ENCODE measurements around the gene CHAC1. TPM values are rescaled to one million over a fixed set of nuclear protein-coding genes. Genes with fewer than 3 reads are reported as not detected.

Gene CHAC1
- total and polyA plus RNA-seq, 2 donors (not counting 1 experiment from before 2014, with no cell fraction given), result 7.5 to 62.6 TPM

GRCh38 chr15:40963201-40963600 lies 9.9 kb downstream of the CHAC1 start:
- no peaks in the 10 kb centered on the region for H4K20me1 ChIP-seq (ENCODE audit: control insufficient read depth, extremely low read depth, insufficient read depth, low read length)
- no peak overlapping the region for H3K9ac ChIP-seq (ENCODE audit: insufficient read depth, low read length)
- TF ChIP-seq EZH2 (IDR thresholded peaks at IDR 0.05; ENCODE audit: low read length, missing control alignments) (no peak), CTCF (conservative IDR thresholded peaks at IDR 0.05 in 1 of 2, IDR thresholded peaks at IDR 0.05 in 1 of 2; ENCODE audit: low read depth in 1 of 2, low read length in 2 of 2) (no peak)
- no peaks in the 10 kb centered on the region for H3K79me2 ChIP-seq (ENCODE audit: control insufficient read depth, insufficient read depth, low read length)
- H3K27ac ChIP-seq (ENCODE audit: insufficient read depth, low read length), result no peak overlapping the region
- no peaks in the 10 kb centered on the region for H3K9me3 ChIP-seq (ENCODE audit: control insufficient read depth, insufficient read depth, low read depth, low read length)
- no peak overlapping the region for H3K4me2 ChIP-seq (ENCODE audit: extremely low read depth, insufficient read depth, low read length)
- no peaks in the 10 kb centered on the region for H3K36me3 ChIP-seq (ENCODE audit: control insufficient read depth, insufficient read depth, low read length)
- no peak overlapping the region for H3K4me3 ChIP-seq (replicated peaks in 1 of 4; ENCODE audit: control extremely low read depth in 1 of 4, insufficient read depth in 1 of 4, low read depth in 3 of 4, low read length in 4 of 4)
- no peak for DNase-seq (ENCODE audit: low read depth in 2 of 2)
- H2AFZ ChIP-seq (ENCODE audit: low read length), result no peak overlapping the region
- no peaks in the 10 kb centered on the region for H3K27me3 ChIP-seq (ENCODE audit: control insufficient read depth, insufficient read depth, low read length)
- peaks cover 2% of the 10 kb centered on the region for H3K4me1 ChIP-seq (ENCODE audit: control insufficient read depth, extremely low read depth, insufficient read depth, low read length)

DNA sequence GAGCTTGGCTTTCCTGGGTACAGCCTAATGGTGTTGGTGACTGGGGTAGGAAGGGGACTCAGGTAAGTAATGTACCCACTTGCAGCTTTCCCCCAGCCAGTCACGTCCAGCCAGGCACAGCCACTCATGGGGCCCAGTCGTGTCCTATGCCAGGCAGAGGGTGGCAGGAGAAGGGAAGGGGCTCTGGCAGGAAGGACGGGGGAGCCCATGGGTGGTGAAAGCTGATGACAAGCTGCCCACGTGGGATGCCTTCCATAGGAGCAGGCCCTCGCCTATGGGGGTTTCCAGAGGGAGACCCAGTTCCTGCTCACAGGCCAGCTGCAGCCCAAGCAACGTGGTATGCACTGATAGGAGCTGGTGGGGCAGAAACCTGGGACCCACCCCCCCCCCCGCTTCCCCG lies 10.7 kb downstream of the CHAC1 start:
- TF ChIP-seq CTCF (conservative IDR thresholded peaks at IDR 0.05 in 1 of 2, IDR thresholded peaks at IDR 0.05 in 1 of 2; ENCODE audit: low read depth in 1 of 2, low read length in 2 of 2), result no peak
- no peak for TF ChIP-seq EZH2 (IDR thresholded peaks at IDR 0.05; ENCODE audit: low read length, missing control alignments)

DNA sequence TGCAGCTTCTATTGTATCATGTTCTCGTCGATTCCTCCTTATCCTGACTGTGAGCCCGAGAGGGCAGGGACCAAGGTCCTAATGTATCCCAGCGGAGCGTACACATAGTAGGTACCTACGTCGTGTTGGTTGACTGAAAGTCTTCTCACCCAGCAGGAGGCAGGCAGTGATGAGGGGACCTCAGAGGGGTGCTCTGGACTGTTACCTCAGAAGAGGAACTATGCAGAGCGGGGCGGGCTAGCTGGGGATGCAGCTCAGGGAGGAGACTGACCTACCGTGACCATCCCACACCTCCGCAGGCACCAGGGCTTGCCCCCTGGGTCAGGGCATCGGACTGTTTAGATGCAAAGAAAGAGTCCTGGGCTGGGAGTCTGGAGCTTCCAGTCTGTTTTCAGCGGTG lies 11.4 kb downstream of the CHAC1 start:
- H3K4me2 ChIP-seq (ENCODE audit: extremely low read depth, insufficient read depth, low read length), result no peak overlapping the region
- TF ChIP-seq CTCF (conservative IDR thresholded peaks at IDR 0.05 in 1 of 2, IDR thresholded peaks at IDR 0.05 in 1 of 2; ENCODE audit: low read depth in 1 of 2, low read length in 2 of 2) (no peak), EZH2 (IDR thresholded peaks at IDR 0.05; ENCODE audit: low read length, missing control alignments) (no peak)
- no peak overlapping the region for H3K4me3 ChIP-seq (replicated peaks in 1 of 4; ENCODE audit: control extremely low read depth in 1 of 4, insufficient read depth in 1 of 4, low read depth in 3 of 4, low read length in 4 of 4)
- H3K36me3 ChIP-seq (ENCODE audit: control insufficient read depth, insufficient read depth, low read length), result no peaks in the 10 kb centered on the region
- DNase-seq (ENCODE audit: low read depth in 2 of 2), result no peak
- H3K79me2 ChIP-seq (ENCODE audit: control insufficient read depth, insufficient read depth, low read length), result no peaks in the 10 kb centered on the region
- H3K9ac ChIP-seq (ENCODE audit: insufficient read depth, low read length), result no peak overlapping the region
- no peak overlapping the region for H3K27ac ChIP-seq (ENCODE audit: insufficient read depth, low read length)
- peaks cover 2% of the 10 kb centered on the region for H3K4me1 ChIP-seq (ENCODE audit: control insufficient read depth, extremely low read depth, insufficient read depth, low read length)
- no peaks in the 10 kb centered on the region for H4K20me1 ChIP-seq (ENCODE audit: control insufficient read depth, extremely low read depth, insufficient read depth, low read length)
- H2AFZ ChIP-seq (ENCODE audit: low read length), result no peak overlapping the region
- no peaks in the 10 kb centered on the region for H3K9me3 ChIP-seq (ENCODE audit: control insufficient read depth, insufficient read depth, low read depth, low read length)
- no peaks in the 10 kb centered on the region for H3K27me3 ChIP-seq (ENCODE audit: control insufficient read depth, insufficient read depth, low read length)

More for the DNA sequence above, 10.7 kb downstream of the CHAC1 start:
- Histone ChIP-seq H3K9me3 (ENCODE audit: control insufficient read depth, insufficient read depth, low read depth, low read length) (no peaks in the 10 kb centered on the region), H3K36me3 (ENCODE audit: control insufficient read depth, insufficient read depth, low read length) (no peaks in the 10 kb centered on the region), H3K4me2 (ENCODE audit: extremely low read depth, insufficient read depth, low read length) (no peak overlapping the region), H3K4me3 (replicated peaks in 1 of 4; ENCODE audit: control extremely low read depth in 1 of 4, insufficient read depth in 1 of 4, low read depth in 3 of 4, low read length in 4 of 4) (no peak overlapping the region), H4K20me1 (ENCODE audit: control insufficient read depth, extremely low read depth, insufficient read depth, low read length) (no peaks in the 10 kb centered on the region), H3K27me3 (ENCODE audit: control insufficient read depth, insufficient read depth, low read length) (no peaks in the 10 kb centered on the region), H3K27ac (ENCODE audit: insufficient read depth, low read length) (no peak overlapping the region), H3K4me1 (ENCODE audit: control insufficient read depth, extremely low read depth, insufficient read depth, low read length) (peaks cover 2% of the 10 kb centered on the region), H2AFZ (ENCODE audit: low read length) (no peak overlapping the region), H3K9ac (ENCODE audit: insufficient read depth, low read length) (no peak overlapping the region), H3K79me2 (ENCODE audit: control insufficient read depth, insufficient read depth, low read length) (no peaks in the 10 kb centered on the region)
- no peak for DNase-seq (ENCODE audit: low read depth in 2 of 2)

Measured in fibroblast of lung (primary cell).